HG02970 (cell line): ENCODE data around the gene GPBAR1.
A peak's percentile ranks its signal among the peaks of the same experiment; 100 is the strongest.

Experiments
- ATAC-seq: cut with Tn5 transposase; IDR thresholded peaks from one replicate; pipeline ENCODE4 v1.9.1; 2021; ENCODE audit warnings: mild to moderate bottlenecking, moderate library complexity, moderate number of reproducible peaks; ENCODE audit not compliant: unreplicated experiment, low FRiP score

The GPBAR1 gene

GRCh38 chr2:218238887-218239286 lies 21.9 kb upstream of the GPBAR1 start:
- ATAC-seq = no peak

DNA sequence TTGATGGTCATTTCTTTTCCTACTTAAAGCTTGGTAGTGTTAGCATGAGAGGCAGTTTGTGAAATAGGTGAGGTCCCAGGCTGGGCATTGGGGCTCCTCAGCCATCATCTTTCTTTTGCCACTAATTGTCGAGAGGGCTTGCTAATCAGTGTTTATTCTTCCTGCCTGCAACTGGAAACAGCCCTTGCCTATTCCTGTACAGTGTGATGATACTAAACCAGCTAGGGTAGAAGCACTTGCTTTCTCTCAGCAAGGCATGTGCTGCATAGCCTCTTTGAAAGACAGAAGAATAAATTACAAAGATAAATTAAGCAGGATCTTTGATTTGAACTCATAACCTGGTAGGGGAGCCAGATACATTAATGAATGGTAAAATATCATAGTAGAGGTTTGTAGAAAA lies 16.6 kb upstream of the GPBAR1 start:
- no peak for ATAC-seq

GRCh38 chr2:218244665-218245064 lies 16.1 kb upstream of the GPBAR1 start:
- ATAC-seq = no peak

GRCh38 chr2:218245214-218245613 lies 15.6 kb upstream of the GPBAR1 start:
- ATAC-seq = no peak

GRCh38 chr2:218249691-218250090 lies 11.1 kb upstream of the GPBAR1 start:
- no peak for ATAC-seq

DNA sequence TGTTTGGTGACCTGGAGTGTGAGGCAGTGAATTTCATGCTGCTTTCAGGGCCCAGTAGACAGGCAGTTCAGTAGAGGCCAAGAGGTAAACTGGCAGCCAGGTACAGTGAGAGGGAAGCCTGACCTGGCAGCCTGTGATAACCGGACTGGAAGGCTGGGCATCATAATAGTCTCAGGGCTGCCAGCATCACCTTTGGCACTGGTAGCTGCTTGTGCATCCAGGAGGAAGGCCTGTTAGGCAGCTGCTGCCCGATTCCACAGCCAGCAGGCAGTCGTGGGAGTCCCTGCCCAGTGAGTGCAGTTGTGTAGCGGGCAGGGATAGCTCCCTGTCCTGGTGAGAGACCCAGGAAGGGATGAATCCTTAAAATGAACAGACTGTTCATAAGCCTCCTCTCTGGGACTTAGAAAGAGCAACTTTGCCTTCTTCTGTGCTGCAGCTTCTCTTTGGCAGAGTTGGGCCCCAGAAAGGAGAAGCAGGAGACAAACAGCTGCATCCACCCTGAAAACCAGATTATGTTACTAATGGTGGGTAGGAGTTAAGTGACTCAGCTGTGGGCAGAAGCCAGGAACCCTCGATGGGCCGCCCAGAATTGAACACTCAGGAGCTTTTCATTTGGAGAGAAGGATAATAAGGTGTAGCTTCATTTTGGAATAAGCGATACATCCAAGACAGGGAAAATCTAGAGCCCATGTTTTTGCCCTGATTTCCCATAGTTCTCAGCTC lies 8.1 kb upstream of the GPBAR1 start:
- ATAC-seq = no peak

DNA sequence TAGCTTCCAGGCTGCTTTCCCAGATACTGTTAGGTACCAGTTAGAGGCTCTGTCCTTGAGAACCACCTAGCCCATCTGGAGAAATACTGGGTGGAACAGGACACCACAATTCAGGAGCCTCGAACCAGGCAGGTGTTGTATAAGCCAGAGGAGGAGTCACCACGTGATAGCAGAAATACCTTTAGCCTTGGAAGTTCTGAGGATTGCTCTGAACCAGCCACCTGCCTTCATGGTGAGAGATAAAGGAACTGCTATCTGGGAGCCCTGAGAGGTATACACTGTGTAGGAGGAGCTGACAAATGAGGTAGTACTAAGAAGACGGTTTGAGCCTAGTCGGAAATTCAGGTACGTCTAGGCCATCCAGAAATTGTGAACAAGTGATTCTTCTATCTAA lies 7.6 kb upstream of the GPBAR1 start:
- no peak for ATAC-seq

- no peak for ATAC-seq
Observed at GRCh38 chr2:218255446-218255845, 5.4 kb upstream of the GPBAR1 start.

- ATAC-seq = peak; percentile 12
Observed at GRCh38 chr2:218256612-218257350, 4.0 kb upstream of the GPBAR1 start.

GRCh38 chr2:218257390-218257981 lies 3.3 kb upstream of the GPBAR1 start:
- ATAC-seq = peak; percentile 45

DNA sequence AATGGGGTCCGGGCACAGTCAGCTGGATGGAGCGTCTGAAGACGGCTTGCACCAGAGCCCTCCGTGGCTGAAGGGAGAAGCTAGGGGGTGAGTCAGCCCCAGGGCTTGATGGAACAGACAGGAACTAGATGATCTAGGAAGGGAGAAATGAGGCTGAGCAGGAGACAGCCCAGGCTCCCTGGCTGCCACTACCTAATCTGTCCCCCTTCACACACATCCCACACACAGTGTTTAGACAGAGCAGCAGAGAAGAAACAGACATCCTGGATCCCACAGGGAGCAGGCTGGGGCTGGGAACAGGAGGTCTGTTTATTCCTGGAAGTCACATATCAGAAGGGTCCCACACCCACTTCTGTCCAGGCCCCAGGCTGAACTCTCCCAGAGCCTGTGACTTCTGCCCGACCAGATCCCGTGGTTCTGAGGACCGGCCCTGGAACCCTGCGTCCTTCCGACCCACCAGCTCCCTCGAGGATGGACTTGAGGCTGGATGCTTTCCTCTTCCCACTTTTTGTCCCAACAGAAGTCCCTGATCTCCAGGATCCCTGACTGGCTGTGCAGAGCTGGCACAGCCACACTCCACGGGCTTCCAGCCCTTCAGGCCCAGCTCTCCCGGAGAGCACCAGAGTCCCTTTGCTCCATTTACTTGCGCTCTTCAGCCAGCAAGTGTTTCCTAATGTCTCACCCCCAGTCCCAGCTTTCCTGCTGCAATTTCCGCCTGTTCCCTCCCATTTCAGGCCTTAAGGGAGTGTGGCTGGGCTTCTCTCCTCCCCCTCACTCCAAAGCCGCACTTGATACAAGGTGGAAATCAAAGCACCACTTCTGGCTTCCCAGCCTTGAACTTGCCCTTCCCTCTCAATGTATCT lies 1.5 kb upstream of the GPBAR1 start:
- no peak for ATAC-seq

GRCh38 chr2:218260166-218260565 lies 649 bp upstream of the GPBAR1 start:
- ATAC-seq = no peak

GRCh38 chr2:218261423-218262236 lies 815 bp downstream of the GPBAR1 start:
- ATAC-seq = no peak

DNA sequence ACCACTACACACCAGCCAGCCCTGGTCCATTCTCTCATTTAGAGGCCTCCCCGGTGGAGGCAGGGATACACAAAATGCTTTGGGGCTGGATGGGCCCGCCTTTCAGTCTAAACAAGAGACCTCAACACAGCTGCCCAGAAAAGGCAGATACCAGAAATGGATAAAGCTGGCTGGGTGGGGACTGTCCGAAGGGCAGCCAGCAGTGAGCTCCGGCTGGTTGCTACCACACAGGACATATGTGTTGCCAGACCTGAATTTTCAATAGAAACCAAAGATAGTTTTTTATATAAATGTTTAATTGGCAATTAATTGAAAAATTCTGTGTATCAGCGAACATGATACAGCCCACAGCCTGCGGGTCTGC lies 1.4 kb downstream of the GPBAR1 start:
- no peak for ATAC-seq

GRCh38 chr2:218262631-218263586 lies 2.1 kb downstream of the GPBAR1 start:
- no peak for ATAC-seq

DNA sequence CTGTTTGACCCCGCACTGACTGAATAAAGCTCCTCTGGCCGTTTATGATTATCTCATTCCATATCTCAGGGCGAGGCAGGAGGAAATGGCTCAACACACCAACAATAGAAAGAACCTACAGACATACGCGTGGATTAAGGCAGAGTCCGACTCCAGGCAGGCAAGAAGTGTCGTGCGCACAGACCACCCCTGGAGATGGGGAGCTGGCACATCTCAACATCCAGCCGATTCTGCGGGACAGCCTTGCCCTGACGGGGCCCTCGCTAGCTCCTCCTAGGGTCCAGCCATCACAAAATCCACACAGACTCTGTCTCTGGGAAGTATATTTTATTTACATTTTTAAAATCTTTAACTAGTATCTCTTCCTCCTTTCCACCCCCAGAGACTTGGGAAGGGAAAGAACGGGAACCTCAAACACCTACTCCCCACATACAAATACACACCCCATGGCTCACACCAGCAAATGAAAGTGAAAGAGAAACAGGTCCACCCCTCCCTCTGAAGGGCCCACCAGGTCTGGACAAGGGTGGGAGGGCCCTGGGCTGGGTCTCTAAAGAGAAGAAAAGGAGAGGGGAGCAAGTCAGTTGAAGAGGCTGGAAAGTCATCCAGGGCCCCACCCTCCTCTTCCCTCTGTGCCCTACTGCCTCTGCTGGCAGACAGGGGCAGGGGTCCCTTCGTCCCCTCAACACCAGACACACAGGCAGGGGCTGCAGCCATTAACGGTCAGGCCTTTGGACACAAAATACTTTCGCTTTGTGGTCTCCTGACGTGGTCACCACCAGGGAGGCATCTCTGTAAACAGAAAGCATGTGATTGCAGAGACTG lies 3.2 kb downstream of the GPBAR1 start:
- no peak for ATAC-seq

GRCh38 chr2:218264773-218265561 lies 4.2 kb downstream of the GPBAR1 start:
- no peak for ATAC-seq
